IMR-90 (cell line): Measurements from ENCODE around the gene MRC1. TPM values are rescaled to one million over a fixed set of nuclear protein-coding genes. Genes with fewer than 3 reads are reported as not detected.

ENCODE experiments used
- ATAC-seq: fragments of 200-7000 bp; cut with Tn5 transposase; 2 replicates; pipeline ENCODE4 v1.9.1; 2020; ENCODE audit warnings: low read depth, mild to moderate bottlenecking, moderate library complexity
- BruUV-seq: library from RNA; stranded (reverse); fragments of 400-500 nt; replicated peaks from 2 replicates; lab custom pipeline; 2021; lab: Mats Ljungman, UMichigan
- CTCF ChIA-PET: fragments of 300-600 bp; formaldehyde crosslinking; extraction: SDS; loops from one replicate; lab custom pipeline; 2021; ENCODE audit warnings: antibody characterized with exemption; lab: Yijun Ruan, JAX
- POLR2A ChIA-PET: fragments of 300-600 bp; sonication (Branson Sonifier 250); formaldehyde crosslinking; loops from one replicate; lab custom pipeline; 2022; ENCODE audit warnings: antibody characterized with exemption; ENCODE audit not compliant: unreplicated experiment; lab: Charles Lee
- DNase-seq: peaks from one replicate; pipeline ENCODE4 v3.0.0; 2013
- H2AFZ ChIP-seq: replicated peaks from 2 replicates; pipeline ENCODE3; 2013; ENCODE audit warnings: low read length, mild to moderate bottlenecking; ENCODE audit not compliant: poor library complexity
- H2AK5ac ChIP-seq: 2 replicates; pipeline ENCODE4 v1.6.1; 2013; ENCODE audit warnings: low read depth, low read length, inconsistent platforms
- H2AK9ac ChIP-seq: replicated peaks from 2 replicates; pipeline ENCODE3; 2013; ENCODE audit warnings: mild to moderate bottlenecking, low read depth, low read length, moderate library complexity; ENCODE audit not compliant: poor library complexity
- H2BK120ac ChIP-seq: 2 replicates; pipeline ENCODE4 v1.6.1; 2013; ENCODE audit warnings: low read depth, low read length, inconsistent platforms
- H2BK15ac ChIP-seq: 3 replicates; pipeline ENCODE4 v1.6.1; 2013; ENCODE audit warnings: low read depth, low read length, inconsistent platforms
- H2BK20ac ChIP-seq: 2 replicates; pipeline ENCODE4 v1.6.1; 2013; ENCODE audit warnings: low read depth, mild to moderate bottlenecking, inconsistent platforms, low read length, moderate library complexity
- H2BK5ac ChIP-seq: 2 replicates; pipeline ENCODE4 v1.6.1; 2013; ENCODE audit warnings: mild to moderate bottlenecking, low read depth, low read length, inconsistent platforms; ENCODE audit not compliant: poor library complexity, severe bottlenecking
- H3K14ac ChIP-seq: replicated peaks from 2 replicates; pipeline ENCODE4 v1.6.1; 2013; ENCODE audit warnings: low read depth, low read length, inconsistent platforms
- H3K18ac ChIP-seq: 2 replicates; pipeline ENCODE4 v1.6.1; 2013; ENCODE audit warnings: low read depth, low read length, control low read depth
- H3K23ac ChIP-seq: 2 replicates; pipeline ENCODE4 v1.6.1; 2013; ENCODE audit warnings: low read depth, low read length, inconsistent platforms
- H3K27ac ChIP-seq: 2 replicates; pipeline ENCODE4 v1.5.1; 2013; ENCODE audit warnings: mild to moderate bottlenecking, control low read depth, low read length; ENCODE audit not compliant: insufficient read depth
- H3K27me3 ChIP-seq: 2 replicates; pipeline ENCODE4 v1.6.1; 2013; ENCODE audit warnings: low read length; ENCODE audit not compliant: control insufficient read depth, insufficient read depth
- H3K36me3 ChIP-seq: 2 replicates; pipeline ENCODE4 v1.6.1; 2013; ENCODE audit warnings: low read length, mixed read lengths; ENCODE audit not compliant: control insufficient read depth, insufficient read depth
- H3K4ac ChIP-seq: 2 replicates; pipeline ENCODE4 v1.6.1; 2013; ENCODE audit warnings: low read depth, low read length, inconsistent platforms
- H3K4me1 ChIP-seq: 2 replicates; pipeline ENCODE4 v1.6.1; 2013; ENCODE audit warnings: low read length, mixed read lengths; ENCODE audit not compliant: control insufficient read depth, insufficient read depth
- H3K4me2 ChIP-seq: 2 replicates; pipeline ENCODE4 v1.6.1; 2013; ENCODE audit warnings: low read depth, mild to moderate bottlenecking, control low read depth, low read length, moderate library complexity
- H3K4me3 ChIP-seq: 2 replicates; pipeline ENCODE4 v1.5.1; 2013; ENCODE audit warnings: low read depth, mild to moderate bottlenecking, control low read depth, low read length, moderate library complexity; ENCODE audit not compliant: insufficient read depth
- H3K56ac ChIP-seq: 2 replicates; pipeline ENCODE4 v1.6.1; 2013; ENCODE audit warnings: low read length, inconsistent platforms; ENCODE audit not compliant: insufficient read depth; ENCODE audit errors: extremely low read depth
- H3K79me1 ChIP-seq, 2 experiments: 2 replicates each; pipeline ENCODE4 v1.6.1; 2013; ENCODE audit warnings: low read length in 2 of 2, inconsistent platforms in 1 of 2, low read depth in 1 of 2
- H3K9ac ChIP-seq: 2 replicates; pipeline ENCODE4 v1.6.1; 2013; ENCODE audit warnings: low read depth, low read length, control low read depth
- H3K9me1 ChIP-seq: 2 replicates; pipeline ENCODE4 v1.6.1; 2013; ENCODE audit warnings: low read length, inconsistent platforms; ENCODE audit not compliant: insufficient read depth
- H3K9me3 ChIP-seq: 2 replicates; pipeline ENCODE4 v1.6.1; 2013; ENCODE audit warnings: low read length; ENCODE audit not compliant: control insufficient read depth, insufficient read depth
- H4K20me1 ChIP-seq: 2 replicates; pipeline ENCODE4 v1.6.1; 2013; ENCODE audit warnings: low read length, inconsistent platforms; ENCODE audit not compliant: insufficient read depth
- H4K5ac ChIP-seq: 2 replicates; pipeline ENCODE4 v1.6.1; 2013; ENCODE audit warnings: mild to moderate bottlenecking, low read depth, low read length, control low read depth
- H4K8ac ChIP-seq, 2 experiments: 2 replicates each; pipeline ENCODE4 v1.6.1; 2013; ENCODE audit warnings: low read depth in 2 of 2, low read length in 2 of 2, control low read depth in 1 of 2, inconsistent platforms in 1 of 2
- H4K91ac ChIP-seq: 2 replicates; pipeline ENCODE4 v1.6.1; 2013; ENCODE audit warnings: low read depth, low read length, inconsistent platforms; ENCODE audit not compliant: insufficient read depth
- FOS ChIP-seq: fragments of 150-350 bp; IDR thresholded peaks from 2 replicates; pipeline ENCODE4 v1.6.1; 2016; ENCODE audit warnings: low read depth, low read length
- MAFK ChIP-seq: IDR thresholded peaks from 2 replicates; pipeline ENCODE4 v1.6.1; 2012; ENCODE audit warnings: low read depth, low read length, improper control_type of control experiment
- MXI1 ChIP-seq: IDR thresholded peaks from 2 replicates; pipeline ENCODE4 v1.6.1; 2012; ENCODE audit warnings: low read depth, mild to moderate bottlenecking, low read length, moderate library complexity, borderline replicate concordance
- NFE2L2 ChIP-seq: fragments of 150-350 bp; IDR thresholded peaks from 2 replicates; pipeline ENCODE4 v1.6.1; 2016; ENCODE audit warnings: low read depth, mild to moderate bottlenecking, low read length
- WGBS, 2 experiments: methylation state at CpG; one replicate each; pipeline versions ENCODE4 v1.1.5 to v1.1.7; 2013; ENCODE audit warnings: missing lambda C conversion rate in 2 of 2; ENCODE audit not compliant: insufficient read length in 1 of 2; ENCODE audit errors: extremely low coverage in 2 of 2; 5-methylcytosine and 5-hydroxymethylcytosine counted together
- dilution Hi-C: fragments of 300-500 bp; cut with HindIII; formaldehyde crosslinking; loops from one replicate; pipeline ENCODE4 v1.14.3; 2018; ENCODE audit warnings: low sequenced_read_pairs; ENCODE audit not compliant: unreplicated experiment
- in situ Hi-C: fragments of 300-500 bp; cut with MboI; formaldehyde crosslinking; loops from 3 replicates; pipeline ENCODE4 v1.14.3; 2019; ENCODE audit warnings: low sequenced_read_pairs, inconsistent platforms, mixed read lengths
- intact Hi-C: fragments of 100-400 bp; cut with micrococcal nuclease; formaldehyde crosslinking; loops from 2 replicates; pipeline ENCODE4 v1.10.0; 2022
- microRNA-seq, 2 experiments: library from miRNA; stranded (forward) in 1 of 2; unstranded in 1 of 2; fragments of 10-50 nt in 1 of 2; fragments of <30 nt in 1 of 2; gene quantifications in 1 of 2; microRNA quantifications in 1 of 2; one replicate each; pipeline versions ENCODE3 to v1.1.0; 2013 to 2020; ENCODE audit not compliant: insufficient read depth in 1 of 2, insufficient read length in 1 of 2, unreplicated experiment in 1 of 2
- polyA plus RNA-seq, 3 experiments: library from polyadenylated mRNA; depleted of rRNA; stranded (reverse); fragments of >200 nt; gene quantifications; 2 replicates each; pipeline ENCODE4 v1.2.3, GENCODE V29; 2012; ENCODE audit warnings: low replicate concordance in 1 of 3
- small RNA-seq, 5 experiments: library from RNA; depleted of rRNA; stranded (forward); fragments of <200 nt; gene quantifications; one replicate each; pipeline ENCODE3, GENCODE V24; 2012
- total RNA-seq: library from RNA; depleted of rRNA; stranded (reverse); fragments of >200 nt; gene quantifications from 2 replicates; pipeline ENCODE4 v1.2.3, GENCODE V29; 2012; rRNA removed
- TF ChIP-seq, protein P1 (sequence below): conservative IDR thresholded peaks from 2 replicates; pipeline ENCODE4 v1.5.1; 2012; ENCODE audit warnings: mild to moderate bottlenecking, low read depth, low read length, improper control_type of control experiment
- TF ChIP-seq, protein P2 (sequence below): fragments of 150-350 bp; IDR thresholded peaks from 2 replicates; pipeline ENCODE4 v1.6.1; 2017; ENCODE audit warnings: mild to moderate bottlenecking, antibody characterized with exemption, low read length, low read depth

Gene MRC1
- total and polyA plus RNA-seq, 2 of the 4 experiments (the other 2 are of a cell fraction): not detected

DNA sequence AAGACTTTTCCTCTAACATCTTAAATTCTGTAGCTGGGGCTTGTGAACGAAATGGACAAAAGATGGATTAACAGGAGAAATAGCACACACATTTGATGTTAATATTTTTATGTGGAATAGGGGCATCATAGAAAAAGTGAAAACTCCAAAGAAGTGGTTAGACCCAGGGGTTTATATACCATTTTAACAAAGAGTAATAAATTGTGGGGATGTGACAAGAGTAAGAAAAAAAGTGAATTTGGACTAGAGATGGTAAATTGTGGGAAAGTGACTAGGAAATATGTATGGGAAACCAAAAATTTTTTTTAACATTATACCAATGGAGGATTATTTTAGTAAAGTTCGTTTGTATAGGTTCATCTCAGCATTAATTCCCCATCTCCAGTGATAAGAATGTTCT, 150.7 kb downstream of the MRC1 start:
- Histone ChIP-seq H3K4me3 (no peak overlapping the region), H2BK15ac (no peak overlapping the region), H2BK20ac (no peak overlapping the region), H2AK5ac (no peak overlapping the region), H2AFZ (no peak overlapping the region), H3K79me1 (no peaks in the 10 kb centered on the region), H3K4me2 (no peak overlapping the region), H3K4me1 (no peaks in the 10 kb centered on the region), H3K27ac (no peak overlapping the region), H3K27me3 (peaks cover 15% of the 10 kb centered on the region), H3K23ac (no peak overlapping the region), H4K20me1 (no peaks in the 10 kb centered on the region), H4K5ac (no peak overlapping the region), H3K9ac (no peak overlapping the region), H3K4ac (no peak overlapping the region), H3K9me1 (no peaks in the 10 kb centered on the region), H2BK120ac (no peak overlapping the region), H3K36me3 (no peaks in the 10 kb centered on the region), H3K56ac (no peak overlapping the region), H3K9me3 (0 out of 2 replicates have a peak, but pooled peaks cover 3% of the 10 kb centered on the region), H2AK9ac (no peak overlapping the region), H3K18ac (no peak overlapping the region), H2BK5ac (no peak overlapping the region), H4K8ac (no peak overlapping the region), H4K91ac (no peak overlapping the region), H3K14ac (no peak overlapping the region)
- in situ Hi-C loops (no loop called here), dilution Hi-C loops (no loop called here), intact Hi-C loops (no loop called here)
- TF ChIP-seq MXI1 (no peak), NFE2L2 (no peak), FOS (no peak), MAFK (no peak)
- TF ChIP-seq, protein P1, sequence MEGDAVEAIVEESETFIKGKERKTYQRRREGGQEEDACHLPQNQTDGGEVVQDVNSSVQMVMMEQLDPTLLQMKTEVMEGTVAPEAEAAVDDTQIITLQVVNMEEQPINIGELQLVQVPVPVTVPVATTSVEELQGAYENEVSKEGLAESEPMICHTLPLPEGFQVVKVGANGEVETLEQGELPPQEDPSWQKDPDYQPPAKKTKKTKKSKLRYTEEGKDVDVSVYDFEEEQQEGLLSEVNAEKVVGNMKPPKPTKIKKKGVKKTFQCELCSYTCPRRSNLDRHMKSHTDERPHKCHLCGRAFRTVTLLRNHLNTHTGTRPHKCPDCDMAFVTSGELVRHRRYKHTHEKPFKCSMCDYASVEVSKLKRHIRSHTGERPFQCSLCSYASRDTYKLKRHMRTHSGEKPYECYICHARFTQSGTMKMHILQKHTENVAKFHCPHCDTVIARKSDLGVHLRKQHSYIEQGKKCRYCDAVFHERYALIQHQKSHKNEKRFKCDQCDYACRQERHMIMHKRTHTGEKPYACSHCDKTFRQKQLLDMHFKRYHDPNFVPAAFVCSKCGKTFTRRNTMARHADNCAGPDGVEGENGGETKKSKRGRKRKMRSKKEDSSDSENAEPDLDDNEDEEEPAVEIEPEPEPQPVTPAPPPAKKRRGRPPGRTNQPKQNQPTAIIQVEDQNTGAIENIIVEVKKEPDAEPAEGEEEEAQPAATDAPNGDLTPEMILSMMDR: no peak
- TF ChIP-seq, protein P2, sequence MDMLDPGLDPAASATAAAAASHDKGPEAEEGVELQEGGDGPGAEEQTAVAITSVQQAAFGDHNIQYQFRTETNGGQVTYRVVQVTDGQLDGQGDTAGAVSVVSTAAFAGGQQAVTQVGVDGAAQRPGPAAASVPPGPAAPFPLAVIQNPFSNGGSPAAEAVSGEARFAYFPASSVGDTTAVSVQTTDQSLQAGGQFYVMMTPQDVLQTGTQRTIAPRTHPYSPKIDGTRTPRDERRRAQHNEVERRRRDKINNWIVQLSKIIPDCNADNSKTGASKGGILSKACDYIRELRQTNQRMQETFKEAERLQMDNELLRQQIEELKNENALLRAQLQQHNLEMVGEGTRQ: no peak
- DNase-seq (no peak), ATAC-seq (no peak)
- ChIA-PET POLR2A (no interaction called here), CTCF (no interaction called here)
- no CpG with 5 or more reads among the region's 2 CpGs for WGBS, 2 experiments
- no TSS peak for BruUV-seq

Small RNA genes lying within 50 kb of the gene (microRNA-seq; reads per million reads assigned to microRNA genes)
- 0 reads per million in 2 experiments for gene MIR511

Small RNA genes lying within 50 kb of the gene (small RNA-seq; reads per million reads assigned to genes)
- gene MIR511: 0 to 1.2 (median 0) reads per million in 5 experiments

Other genes starting within 250 kb of the MRC1 start
- gene HACD1, start 192.0 kb upstream of the MRC1 start, total RNA-seq: 10.0 and 23.6 TPM in 2 replicates
- 17.8 and 24.9 TPM in 2 replicates for gene HACD1, start 192.0 kb upstream of the MRC1 start, polyA plus RNA-seq (2012; rRNA removed)
- gene STAM, start 165.2 kb upstream of the MRC1 start, total RNA-seq: 22.9 and 31.9 TPM in 2 replicates
- gene STAM, start 165.2 kb upstream of the MRC1 start, polyA plus RNA-seq (2012; rRNA removed): 23.3 and 24.6 TPM in 2 replicates
- gene TMEM236, start 57.1 kb upstream of the MRC1 start, total RNA-seq: not detected in 2 replicates
- gene TMEM236, start 57.1 kb upstream of the MRC1 start, polyA plus RNA-seq (2012; rRNA removed): not detected in 2 replicates
- not detected in 2 replicates for gene SLC39A12, start 142.6 kb downstream of the MRC1 start, total RNA-seq
- not detected in 2 replicates for gene SLC39A12, start 142.6 kb downstream of the MRC1 start, polyA plus RNA-seq (2012; rRNA removed)